ENCODE data around the gene MAP3K13.
"Not testable (repeated sequence)": the region's sequence is repeated elsewhere in the genome, so short reads cannot be mapped to it uniquely, and the experiment has no call there.

MAP3K13 gene

DNA sequence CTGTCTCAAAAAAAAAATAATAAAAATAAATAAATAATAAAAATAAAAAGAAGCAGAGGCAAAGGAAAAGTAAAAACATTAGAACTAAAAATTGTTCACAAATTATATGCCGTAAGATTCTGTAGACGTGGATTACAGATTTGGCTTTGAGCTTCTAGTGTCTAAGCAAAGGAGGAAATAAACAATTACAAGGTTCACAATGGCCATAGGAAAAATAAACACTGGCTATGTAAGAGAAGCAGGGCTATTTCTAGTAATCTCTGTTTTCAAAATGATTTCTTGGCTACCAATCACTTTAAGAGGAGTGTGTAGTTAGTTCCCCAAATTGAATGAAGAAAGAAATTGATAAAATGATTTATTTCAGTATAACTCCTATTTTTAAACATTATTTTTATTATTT, 81.4 kb downstream of the MAP3K13 start:
- no peak for DNase-seq (ENCODE audit: low read depth)
- H3K4me3 ChIP-seq (ENCODE audit: low read length): no peak overlapping the region

DNA sequence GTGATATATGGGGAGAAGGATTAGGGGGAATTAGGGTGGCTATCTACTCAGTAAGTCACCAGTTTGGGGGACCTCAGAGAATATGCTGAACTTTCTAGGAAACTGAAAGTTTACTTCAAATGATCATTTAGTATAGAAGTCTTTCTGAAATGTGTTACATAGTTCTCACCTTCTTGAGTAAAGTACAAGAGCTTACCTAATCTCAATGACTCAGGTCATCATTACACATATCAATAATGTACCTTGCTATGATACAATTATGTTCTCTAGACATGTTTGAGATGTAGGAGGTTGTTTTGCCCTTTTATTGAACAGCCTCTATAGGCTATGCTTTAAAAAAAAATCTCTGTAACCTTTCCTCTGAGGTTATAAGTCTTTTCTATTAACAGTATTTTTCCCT, 85.2 kb downstream of the MAP3K13 start:
- no peak overlapping the region for H3K4me3 ChIP-seq (ENCODE audit: low read length)
- TF ChIP-seq, protein P1, sequence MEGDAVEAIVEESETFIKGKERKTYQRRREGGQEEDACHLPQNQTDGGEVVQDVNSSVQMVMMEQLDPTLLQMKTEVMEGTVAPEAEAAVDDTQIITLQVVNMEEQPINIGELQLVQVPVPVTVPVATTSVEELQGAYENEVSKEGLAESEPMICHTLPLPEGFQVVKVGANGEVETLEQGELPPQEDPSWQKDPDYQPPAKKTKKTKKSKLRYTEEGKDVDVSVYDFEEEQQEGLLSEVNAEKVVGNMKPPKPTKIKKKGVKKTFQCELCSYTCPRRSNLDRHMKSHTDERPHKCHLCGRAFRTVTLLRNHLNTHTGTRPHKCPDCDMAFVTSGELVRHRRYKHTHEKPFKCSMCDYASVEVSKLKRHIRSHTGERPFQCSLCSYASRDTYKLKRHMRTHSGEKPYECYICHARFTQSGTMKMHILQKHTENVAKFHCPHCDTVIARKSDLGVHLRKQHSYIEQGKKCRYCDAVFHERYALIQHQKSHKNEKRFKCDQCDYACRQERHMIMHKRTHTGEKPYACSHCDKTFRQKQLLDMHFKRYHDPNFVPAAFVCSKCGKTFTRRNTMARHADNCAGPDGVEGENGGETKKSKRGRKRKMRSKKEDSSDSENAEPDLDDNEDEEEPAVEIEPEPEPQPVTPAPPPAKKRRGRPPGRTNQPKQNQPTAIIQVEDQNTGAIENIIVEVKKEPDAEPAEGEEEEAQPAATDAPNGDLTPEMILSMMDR (conservative IDR thresholded peaks at IDR 0.05; ENCODE audit: low read length): no peak
- no peak for DNase-seq (ENCODE audit: low read depth)

More for the DNA sequence above, 81.4 kb downstream of the MAP3K13 start:
- TF ChIP-seq, protein P1 (conservative IDR thresholded peaks at IDR 0.05; ENCODE audit: low read length): no peak

DNA sequence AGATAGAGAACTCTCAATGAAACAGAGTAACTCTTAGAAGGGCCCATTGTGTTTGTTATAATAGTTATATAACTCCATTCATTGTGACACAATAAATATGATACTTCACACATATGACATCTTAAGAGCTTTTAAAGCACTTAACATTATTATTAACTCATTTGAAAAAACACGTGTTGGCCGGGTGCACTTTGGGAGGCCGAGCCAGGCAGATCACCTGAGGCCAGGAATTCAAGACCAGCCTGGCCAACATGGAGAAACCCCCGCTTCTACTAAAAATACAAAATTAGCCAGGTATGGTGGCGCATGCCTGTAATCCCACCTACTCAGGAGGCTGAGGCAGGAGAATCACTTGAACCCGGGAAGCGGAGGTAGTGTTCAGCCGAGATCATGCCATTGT, 88.5 kb downstream of the MAP3K13 start:
- DNase-seq (ENCODE audit: low read depth); H3K4me3 ChIP-seq (ENCODE audit: low read length): not testable (repeated sequence)

DNA sequence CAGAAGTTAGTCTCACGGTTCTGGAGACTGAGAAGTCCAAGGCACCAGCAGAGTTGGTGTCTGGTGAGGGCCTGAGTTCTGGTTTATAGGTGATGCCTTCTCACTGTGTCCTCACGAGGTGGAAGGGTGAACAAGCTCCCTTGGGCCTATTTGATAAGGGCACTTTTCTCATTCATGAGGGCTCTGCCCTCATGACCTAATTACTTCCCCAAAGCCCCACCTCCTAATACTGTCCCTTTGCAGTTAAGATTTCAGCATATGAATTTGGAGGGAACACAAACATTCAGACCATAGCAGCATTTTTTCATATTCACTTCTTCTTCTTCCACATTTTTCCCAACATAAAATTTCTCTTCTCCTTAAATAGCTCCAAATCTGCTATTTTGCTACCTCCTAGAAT, 94.4 kb downstream of the MAP3K13 start:
- H3K4me3 ChIP-seq (ENCODE audit: low read length): no peak overlapping the region
- TF ChIP-seq, protein P1 (conservative IDR thresholded peaks at IDR 0.05; ENCODE audit: low read length): no peak
- DNase-seq (ENCODE audit: low read depth): no peak

DNA sequence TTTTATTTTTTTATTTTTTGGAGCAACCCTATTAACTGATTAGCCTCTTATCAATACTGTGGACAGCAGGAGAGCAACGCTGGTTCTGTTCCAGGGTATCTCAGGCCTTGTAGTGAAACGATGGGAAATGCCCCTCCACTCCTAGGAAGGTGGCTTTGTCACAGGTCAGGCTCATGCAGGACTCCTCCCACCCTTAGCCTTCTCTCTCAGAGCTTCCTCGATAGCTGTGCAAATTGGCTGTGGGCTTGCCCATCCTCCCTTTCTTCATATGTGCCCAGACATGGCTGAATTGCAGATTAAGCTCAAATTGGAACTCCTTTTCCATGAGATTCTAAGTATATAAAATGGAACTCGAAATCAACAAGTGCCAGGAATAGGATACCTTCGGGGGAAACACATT, 97.4 kb downstream of the MAP3K13 start:
- DNase-seq (ENCODE audit: low read depth): no peak
- H3K4me3 ChIP-seq (ENCODE audit: low read length): no peak overlapping the region
- TF ChIP-seq, protein P1 (conservative IDR thresholded peaks at IDR 0.05; ENCODE audit: low read length): 0 out of 2 replicates have a peak, but pooled peaks have one; percentile 1

DNA sequence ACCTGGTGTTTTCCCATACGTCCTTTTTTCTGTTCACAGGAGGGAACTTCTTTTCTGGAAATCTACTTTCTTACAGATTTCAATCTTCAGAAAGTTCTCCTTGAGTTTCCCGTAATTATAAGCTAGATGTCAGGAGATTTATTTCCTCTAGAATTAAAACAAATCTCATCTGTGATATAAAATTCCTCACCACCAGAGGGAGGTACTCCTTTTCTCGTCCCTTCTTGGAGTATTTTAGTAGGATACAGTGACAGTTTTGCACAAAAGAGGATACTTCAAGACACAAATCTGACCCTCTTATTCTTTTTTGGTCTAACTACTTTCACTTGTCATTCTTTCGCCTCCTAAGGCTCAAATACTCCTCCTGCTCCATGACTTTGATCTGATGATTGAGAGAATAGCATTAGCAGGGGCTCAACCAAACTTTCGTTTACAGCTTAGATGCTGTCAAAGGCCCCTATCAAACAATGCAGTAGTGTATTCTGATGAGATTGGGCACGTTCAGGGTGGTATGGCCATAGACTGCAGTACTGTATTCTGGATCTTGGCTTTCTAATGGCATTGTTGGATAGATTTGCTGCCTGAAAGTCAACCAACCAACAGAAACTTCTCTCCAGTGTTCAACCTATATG, 97.9 kb downstream of the MAP3K13 start:
- H3K4me3 ChIP-seq (ENCODE audit: low read length): no peak overlapping the region
- DNase-seq (ENCODE audit: low read depth): peak; percentile 16
- TF ChIP-seq, protein P1 (conservative IDR thresholded peaks at IDR 0.05; ENCODE audit: low read length): peak; percentile 48

DNA sequence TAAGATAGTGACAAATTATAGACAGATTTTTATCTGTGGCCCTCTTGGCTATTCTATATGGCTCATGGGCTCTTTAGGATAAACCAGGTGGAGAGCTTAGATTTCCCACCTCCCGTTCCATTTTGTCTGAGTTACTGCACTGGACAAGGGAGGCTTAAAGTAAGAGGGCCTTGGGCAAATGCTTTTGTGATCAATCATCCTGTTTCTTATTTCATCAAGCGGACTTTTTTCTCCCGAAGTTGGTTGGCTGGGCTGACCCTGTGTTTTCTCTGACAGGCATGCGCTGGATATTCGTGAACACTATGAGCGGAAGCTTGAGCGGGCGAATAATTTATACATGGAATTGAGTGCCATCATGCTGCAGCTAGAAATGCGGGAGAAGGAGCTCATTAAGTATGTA, 102.5 kb downstream of the MAP3K13 start:
- TF ChIP-seq, protein P1 (conservative IDR thresholded peaks at IDR 0.05; ENCODE audit: low read length): no peak
- DNase-seq (ENCODE audit: low read depth): no peak
- no peak overlapping the region for H3K4me3 ChIP-seq (ENCODE audit: low read length)

DNA sequence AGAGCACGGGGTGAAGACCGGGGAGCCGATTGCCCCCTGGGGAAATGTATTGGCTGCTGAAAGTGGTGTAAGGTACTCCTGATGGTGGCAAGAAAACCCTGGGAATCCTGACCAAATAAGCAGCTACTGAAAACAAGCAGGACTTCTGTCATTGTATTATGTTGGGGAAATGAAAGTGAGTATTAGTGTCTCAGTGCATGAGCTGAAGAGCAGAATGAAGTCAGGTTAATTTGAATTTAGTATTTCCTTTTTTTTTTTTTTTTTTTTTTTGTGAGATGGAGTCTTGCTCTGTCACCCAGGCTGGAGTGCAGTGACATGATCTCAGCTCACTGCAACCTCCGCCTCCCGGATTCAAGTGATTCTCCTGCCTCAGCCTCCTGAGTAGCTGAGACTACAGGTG, 103.2 kb downstream of the MAP3K13 start:
- DNase-seq (ENCODE audit: low read depth); H3K4me3 ChIP-seq (ENCODE audit: low read length): not testable (repeated sequence)

Measured in AG10803 (cell line).